NB4 (cell line): ENCODE measurements around the gene TULP4.

ENCODE experiments used
- MYC ChIP-seq: IDR thresholded peaks from 2 replicates; pipeline ENCODE4 v1.6.1; 2011; ENCODE audit warnings: low read depth, low read length
- POLR2A ChIP-seq: IDR thresholded peaks from 2 replicates; pipeline ENCODE4 v1.6.1; 2011; ENCODE audit warnings: mild to moderate bottlenecking; ENCODE audit not compliant: insufficient read length; ENCODE audit errors: extremely low read depth
- TF ChIP-seq, protein P1 (sequence below): IDR thresholded peaks from one replicate; pipeline ENCODE4 v1.5.1; 2012; ENCODE audit warnings: low read depth, low read length
- TF ChIP-seq, protein P2 (sequence below): IDR thresholded peaks from 2 replicates; pipeline ENCODE4 v1.6.1; 2011; ENCODE audit warnings: low read depth, low read length

DNA sequence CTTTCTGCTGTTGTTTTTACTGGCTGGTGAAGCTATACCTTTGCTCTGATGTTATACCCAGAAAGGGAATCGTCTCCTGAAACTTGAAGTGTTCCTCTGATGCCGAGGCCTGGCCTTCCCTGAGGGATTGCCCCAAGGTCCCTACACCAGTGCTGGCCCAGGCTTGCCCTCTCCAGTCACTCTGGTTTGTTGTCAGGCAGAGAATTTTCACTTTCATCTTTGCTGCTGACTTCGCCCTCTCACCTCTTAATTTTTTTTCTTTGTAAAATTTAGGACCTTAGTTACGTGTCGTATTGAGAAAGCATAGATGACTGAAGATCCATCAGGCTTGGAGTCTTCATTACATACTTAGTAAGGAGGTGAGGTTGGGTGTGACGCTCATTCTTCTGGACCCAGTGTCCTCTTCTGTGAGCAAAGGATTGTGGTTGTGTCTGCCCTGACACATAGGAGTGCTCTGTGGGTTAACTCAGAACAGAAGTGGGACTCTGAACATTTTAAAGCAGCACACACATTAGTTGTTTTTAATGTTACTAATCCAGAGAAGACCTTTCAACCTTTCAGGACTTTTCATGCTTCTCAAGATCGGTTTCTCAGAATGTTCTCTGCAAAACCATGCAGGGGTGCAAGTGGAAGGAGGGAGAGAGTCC lies 45.4 kb downstream of the TULP4 start:
- TF ChIP-seq POLR2A = no peak
- TF ChIP-seq, protein P1, sequence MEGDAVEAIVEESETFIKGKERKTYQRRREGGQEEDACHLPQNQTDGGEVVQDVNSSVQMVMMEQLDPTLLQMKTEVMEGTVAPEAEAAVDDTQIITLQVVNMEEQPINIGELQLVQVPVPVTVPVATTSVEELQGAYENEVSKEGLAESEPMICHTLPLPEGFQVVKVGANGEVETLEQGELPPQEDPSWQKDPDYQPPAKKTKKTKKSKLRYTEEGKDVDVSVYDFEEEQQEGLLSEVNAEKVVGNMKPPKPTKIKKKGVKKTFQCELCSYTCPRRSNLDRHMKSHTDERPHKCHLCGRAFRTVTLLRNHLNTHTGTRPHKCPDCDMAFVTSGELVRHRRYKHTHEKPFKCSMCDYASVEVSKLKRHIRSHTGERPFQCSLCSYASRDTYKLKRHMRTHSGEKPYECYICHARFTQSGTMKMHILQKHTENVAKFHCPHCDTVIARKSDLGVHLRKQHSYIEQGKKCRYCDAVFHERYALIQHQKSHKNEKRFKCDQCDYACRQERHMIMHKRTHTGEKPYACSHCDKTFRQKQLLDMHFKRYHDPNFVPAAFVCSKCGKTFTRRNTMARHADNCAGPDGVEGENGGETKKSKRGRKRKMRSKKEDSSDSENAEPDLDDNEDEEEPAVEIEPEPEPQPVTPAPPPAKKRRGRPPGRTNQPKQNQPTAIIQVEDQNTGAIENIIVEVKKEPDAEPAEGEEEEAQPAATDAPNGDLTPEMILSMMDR = no peak
- no peak for TF ChIP-seq MYC
- TF ChIP-seq, protein P2, sequence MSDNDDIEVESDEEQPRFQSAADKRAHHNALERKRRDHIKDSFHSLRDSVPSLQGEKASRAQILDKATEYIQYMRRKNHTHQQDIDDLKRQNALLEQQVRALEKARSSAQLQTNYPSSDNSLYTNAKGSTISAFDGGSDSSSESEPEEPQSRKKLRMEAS = no peak
